Endodermal cell (in vitro differentiated cells): Measurements from ENCODE around the gene KCNJ18. TPM values are rescaled to one million over a fixed set of nuclear protein-coding genes. Genes with fewer than 3 reads are reported as not detected.
"Not testable (repeated sequence)": the region's sequence is repeated elsewhere in the genome, so short reads cannot be mapped to it uniquely, and the experiment has no call there.

Source experiments
- DNase-seq: peaks from one replicate; pipeline ENCODE4 v3.0.0-alpha.2; 2017
- H3K27ac ChIP-seq: 2 replicates; pipeline ENCODE4 v1.5.1; 2013; ENCODE audit warnings: mild to moderate bottlenecking, low read depth, low read length, moderate library complexity
- H3K27me3 ChIP-seq: 2 replicates; pipeline ENCODE4 v1.6.1; 2013; ENCODE audit warnings: mild to moderate bottlenecking, low read length, moderate library complexity; ENCODE audit not compliant: insufficient read depth, control insufficient read depth, poor library complexity, severe bottlenecking
- H3K36me3 ChIP-seq: 2 replicates; pipeline ENCODE4 v1.7.0; 2013; ENCODE audit warnings: mild to moderate bottlenecking, low read length, moderate library complexity; ENCODE audit not compliant: control insufficient read depth, insufficient read depth
- H3K4me1 ChIP-seq: one replicate; pipeline ENCODE4 v1.7.0; 2013; ENCODE audit warnings: low read length; ENCODE audit not compliant: control insufficient read depth, insufficient read depth
- H3K4me3 ChIP-seq: 2 replicates; pipeline ENCODE4 v1.5.1; 2013; ENCODE audit warnings: mild to moderate bottlenecking, low read length, moderate library complexity
- H3K9ac ChIP-seq: 2 replicates; pipeline ENCODE4 v1.6.1; 2013; ENCODE audit warnings: mild to moderate bottlenecking, low read length, moderate library complexity; ENCODE audit not compliant: poor library complexity, severe bottlenecking; ENCODE audit errors: extremely low read depth
- H3K9me3 ChIP-seq: 2 replicates; pipeline ENCODE4 v1.6.1; 2013; ENCODE audit warnings: mild to moderate bottlenecking, low read length, moderate library complexity; ENCODE audit not compliant: control insufficient read depth
- H3K27ac Mint-ChIP-seq: 2 replicates; pipeline ENCODE4 v1.8.0; 2020; ENCODE audit warnings: mixed read lengths
- H3K27me3 Mint-ChIP-seq: 2 replicates; pipeline ENCODE4 v1.8.0; 2021; ENCODE audit warnings: mild to moderate bottlenecking, mixed read lengths; ENCODE audit not compliant: insufficient read depth
- H3K36me3 Mint-ChIP-seq: 2 replicates; pipeline ENCODE4 v1.8.0; 2020; ENCODE audit warnings: low read depth, mixed read lengths
- H3K4me1 Mint-ChIP-seq: 2 replicates; pipeline ENCODE4 v1.8.0; 2020; ENCODE audit warnings: mixed read lengths
- H3K4me3 Mint-ChIP-seq: 2 replicates; pipeline ENCODE4 v1.8.0; 2020; ENCODE audit warnings: mild to moderate bottlenecking, moderate library complexity, mixed read lengths
- H3K9me3 Mint-ChIP-seq: 2 replicates; pipeline ENCODE4 v1.8.0; 2020; ENCODE audit warnings: mild to moderate bottlenecking, mixed read lengths
- WGBS, 2 experiments: methylation state at CpG; one replicate each; pipeline versions ENCODE4 v1.1.5 to v1.1.7; 2013; ENCODE audit warnings: missing lambda C conversion rate in 2 of 2, mixed read lengths in 1 of 2; ENCODE audit not compliant: insufficient coverage in 1 of 2, insufficient read length in 1 of 2; 5-methylcytosine and 5-hydroxymethylcytosine counted together
- total RNA-seq, 2 donors: library from RNA; stranded (reverse); fragmentation: NEBNext Ultra II Directional in 1 of 2; extraction: Animal tissue kit (Norgen Biotek cat#: 25700) in 1 of 2; gene quantifications; 2 replicates in 1 of 2; 3 replicates in 1 of 2; pipeline ENCODE4 v1.2.1, GENCODE V29; 2021

KCNJ18 gene
- total RNA-seq, 2 donors from 2014 or later: not detected

DNA sequence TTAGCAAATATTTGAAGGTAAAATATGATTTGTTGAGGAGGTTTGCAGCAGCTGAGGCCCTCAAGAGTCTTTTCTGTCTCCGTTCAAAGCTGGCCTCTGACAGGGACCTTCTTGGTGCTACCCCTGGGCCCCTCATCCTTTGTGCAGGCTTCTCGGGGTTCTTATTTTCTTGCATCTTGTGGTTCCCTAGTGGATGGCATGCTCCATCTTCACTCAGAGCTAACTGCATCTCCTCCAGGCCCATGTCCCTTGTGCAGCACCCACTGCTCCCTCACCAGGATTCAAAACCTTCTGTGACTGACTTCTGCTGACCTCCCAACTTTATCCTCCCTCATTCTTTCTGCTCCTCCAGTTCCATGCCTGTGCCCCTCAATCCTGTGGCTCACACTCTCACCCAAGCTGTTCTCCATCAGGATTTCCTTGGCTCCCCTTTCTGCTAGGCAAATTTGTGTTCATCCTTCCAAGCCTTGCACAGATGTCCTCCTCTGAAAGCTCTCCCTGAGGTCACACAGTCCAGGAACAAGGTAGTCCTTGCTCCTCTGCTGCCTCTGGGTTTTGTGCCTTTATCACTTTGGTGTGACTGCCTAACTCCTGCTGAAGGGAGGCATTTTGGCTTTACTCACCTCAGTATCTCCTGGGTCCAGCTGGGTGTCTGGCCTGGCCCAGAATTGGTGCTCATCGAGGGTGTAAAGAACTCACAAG, 25.5 kb upstream of the KCNJ18 start:
- not testable (repeated sequence) for H3K4me3 Mint-ChIP-seq, H3K4me1 Mint-ChIP-seq, H3K27me3 ChIP-seq, H3K36me3 Mint-ChIP-seq, H3K4me3 ChIP-seq, DNase-seq, H3K4me1 ChIP-seq, H3K27me3 Mint-ChIP-seq, H3K27ac Mint-ChIP-seq, H3K36me3 ChIP-seq, H3K9ac ChIP-seq, H3K27ac ChIP-seq
- WGBS, 2 experiments: 46 to 62% methylated on average over 3 of the region's 3 CpGs
- peaks cover 29% of the 10 kb centered on the region for H3K9me3 ChIP-seq
- H3K9me3 Mint-ChIP-seq: peaks cover 98% of the 10 kb centered on the region

DNA sequence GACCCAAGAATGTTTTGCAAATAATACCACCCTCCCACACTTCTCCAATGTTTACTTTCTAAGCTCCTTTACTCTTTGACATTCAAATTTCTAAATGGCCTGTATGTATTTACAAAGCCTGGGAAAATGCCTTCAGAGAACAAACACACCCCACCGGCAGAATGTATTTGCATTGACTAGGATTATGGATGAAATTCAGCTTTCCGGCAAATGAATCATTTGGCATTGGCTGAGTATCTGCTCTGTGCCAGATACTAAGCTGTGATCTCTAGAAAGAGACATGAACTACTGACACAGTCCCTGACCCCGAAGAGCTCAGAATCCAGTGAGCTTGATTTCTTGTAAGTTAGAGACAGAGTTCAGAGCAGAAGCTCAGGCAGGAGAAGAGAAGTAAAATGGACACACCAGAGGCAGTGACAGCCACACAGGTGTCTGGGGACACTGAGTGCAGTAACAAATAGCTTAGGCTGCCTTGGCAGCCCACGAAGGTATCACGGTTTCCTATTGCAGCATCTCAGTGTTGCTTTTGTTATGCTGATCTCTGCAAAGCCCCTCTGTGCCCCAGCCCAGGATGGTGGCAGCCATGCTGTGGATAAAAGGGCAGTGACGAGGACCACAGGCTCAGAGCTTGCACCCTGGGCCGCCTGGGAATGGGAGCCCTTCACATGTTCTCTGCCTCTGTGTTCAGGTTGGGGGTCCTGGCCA, 24.8 kb upstream of the KCNJ18 start:
- not testable (repeated sequence) for H3K4me3 ChIP-seq, H3K4me3 Mint-ChIP-seq, H3K36me3 ChIP-seq, H3K27me3 ChIP-seq, H3K4me1 ChIP-seq, H3K27ac ChIP-seq, H3K4me1 Mint-ChIP-seq, DNase-seq, H3K27me3 Mint-ChIP-seq, H3K9ac ChIP-seq, H3K36me3 Mint-ChIP-seq, H3K27ac Mint-ChIP-seq
- peaks cover 26% of the 10 kb centered on the region for H3K9me3 ChIP-seq
- H3K9me3 Mint-ChIP-seq: peaks cover 99% of the 10 kb centered on the region
- 44 to 64% methylated on average over 5 to 7 of the region's 7 CpGs for WGBS, 2 experiments

- H3K9me3 Mint-ChIP-seq: peaks cover 100% of the 10 kb centered on the region
- H3K9ac ChIP-seq, DNase-seq, H3K36me3 Mint-ChIP-seq, H3K27me3 Mint-ChIP-seq, H3K4me1 ChIP-seq, H3K4me1 Mint-ChIP-seq, H3K27ac ChIP-seq, H3K27ac Mint-ChIP-seq, H3K4me3 ChIP-seq, H3K36me3 ChIP-seq, H3K27me3 ChIP-seq, H3K4me3 Mint-ChIP-seq: not testable (repeated sequence)
- peaks cover 22% of the 10 kb centered on the region for H3K9me3 ChIP-seq
- 81% methylated on average over 3 of the region's 3 CpGs; no CpG with 5 or more reads in 1 of the 2 experiments for WGBS, 2 experiments
Observed at GRCh38 chr17:21668118-21668488, 24.2 kb upstream of the KCNJ18 start.

DNA sequence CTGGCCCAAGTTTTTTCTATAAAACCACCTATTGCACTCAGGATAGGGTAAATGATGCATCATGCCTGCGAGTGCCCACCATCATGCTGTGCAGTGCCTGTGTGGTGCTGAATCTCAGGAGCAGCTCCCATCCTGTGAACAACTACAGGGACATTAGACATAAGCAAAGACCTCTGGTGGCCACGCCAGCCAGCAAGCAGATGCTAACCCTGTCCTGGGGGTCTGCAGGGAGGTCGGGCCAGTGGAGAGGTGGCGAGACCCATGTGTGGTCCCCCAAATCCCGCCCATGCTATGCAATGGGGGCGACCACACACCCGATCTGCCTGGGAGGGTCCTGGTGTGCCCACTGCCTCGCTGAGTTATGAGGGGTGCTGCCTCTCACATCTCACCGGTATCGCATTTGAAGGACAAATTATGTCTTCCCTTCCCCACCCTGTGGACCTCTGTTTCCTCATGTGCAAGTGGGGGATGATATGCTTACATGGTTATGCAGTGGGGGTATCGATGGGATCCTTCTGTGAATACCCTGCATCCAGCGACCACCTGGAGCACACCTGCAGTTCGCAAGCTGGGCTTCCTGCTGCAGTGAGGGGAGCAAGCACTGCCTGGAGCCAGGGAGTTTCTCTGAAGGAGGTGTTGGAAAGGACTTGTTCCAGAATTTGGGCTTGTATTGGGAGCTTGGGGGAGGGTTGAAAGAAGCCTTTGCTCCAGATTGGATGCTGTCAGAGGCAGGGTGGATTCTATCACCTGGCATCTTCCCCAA, 23.4 kb upstream of the KCNJ18 start:
- peaks cover 14% of the 10 kb centered on the region for H3K9me3 ChIP-seq
- H3K9ac ChIP-seq, H3K36me3 Mint-ChIP-seq, H3K36me3 ChIP-seq, H3K27ac ChIP-seq, H3K27me3 Mint-ChIP-seq, H3K4me3 ChIP-seq, H3K4me1 ChIP-seq, H3K27ac Mint-ChIP-seq, DNase-seq, H3K4me1 Mint-ChIP-seq, H3K4me3 Mint-ChIP-seq, H3K27me3 ChIP-seq: not testable (repeated sequence)
- H3K9me3 Mint-ChIP-seq: peaks cover 100% of the 10 kb centered on the region
- 81 to 90% methylated on average over 2 to 10 of the region's 13 CpGs for WGBS, 2 experiments

DNA sequence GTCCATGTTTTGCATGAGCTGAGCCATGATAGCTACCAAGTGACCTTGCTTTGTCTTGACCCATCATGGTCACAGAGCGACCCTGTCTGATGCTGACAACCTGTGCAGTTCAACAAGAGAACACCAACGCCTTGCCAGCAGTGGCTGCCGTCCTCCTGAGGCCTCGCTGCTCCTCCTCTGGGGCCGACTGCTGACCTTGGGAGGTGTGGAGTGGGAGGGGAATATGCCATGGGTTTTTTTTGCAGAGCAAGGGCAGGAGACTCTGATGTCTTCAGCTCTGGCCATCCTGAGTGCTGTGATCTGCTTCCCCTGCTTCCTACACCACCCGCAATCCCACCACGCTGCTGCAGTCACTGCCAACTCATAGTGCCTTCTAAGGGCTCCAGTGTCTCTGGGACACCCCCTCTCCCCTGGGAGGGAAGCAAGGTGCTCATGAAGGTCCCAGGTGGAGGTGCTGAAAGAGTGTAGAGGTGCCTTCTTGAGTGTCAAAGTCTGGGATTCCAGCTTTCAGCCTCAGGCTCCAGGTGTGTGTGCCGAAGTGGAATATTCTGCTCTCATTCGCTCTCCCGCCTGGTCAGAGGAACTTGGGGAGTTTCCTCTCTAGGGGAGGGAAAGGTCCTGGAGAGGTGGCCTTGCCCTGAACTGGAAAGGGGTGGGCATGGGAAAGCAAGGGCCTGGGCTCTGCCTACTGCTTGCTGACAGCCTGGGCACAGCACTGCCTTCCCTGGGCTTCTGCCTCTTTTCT, 22.5 kb upstream of the KCNJ18 start:
- not testable (repeated sequence) for H3K36me3 ChIP-seq, H3K36me3 Mint-ChIP-seq, H3K4me1 Mint-ChIP-seq, H3K27me3 ChIP-seq, H3K4me3 ChIP-seq, H3K27ac ChIP-seq, H3K4me1 ChIP-seq, H3K9ac ChIP-seq, H3K27ac Mint-ChIP-seq, H3K27me3 Mint-ChIP-seq, H3K4me3 Mint-ChIP-seq, H3K9me3 ChIP-seq
- 86 to 87% methylated on average over 5 to 10 of the region's 10 CpGs for WGBS, 2 experiments
- peaks cover 100% of the 10 kb centered on the region for H3K9me3 Mint-ChIP-seq
- peak; percentile 40 for DNase-seq

DNA sequence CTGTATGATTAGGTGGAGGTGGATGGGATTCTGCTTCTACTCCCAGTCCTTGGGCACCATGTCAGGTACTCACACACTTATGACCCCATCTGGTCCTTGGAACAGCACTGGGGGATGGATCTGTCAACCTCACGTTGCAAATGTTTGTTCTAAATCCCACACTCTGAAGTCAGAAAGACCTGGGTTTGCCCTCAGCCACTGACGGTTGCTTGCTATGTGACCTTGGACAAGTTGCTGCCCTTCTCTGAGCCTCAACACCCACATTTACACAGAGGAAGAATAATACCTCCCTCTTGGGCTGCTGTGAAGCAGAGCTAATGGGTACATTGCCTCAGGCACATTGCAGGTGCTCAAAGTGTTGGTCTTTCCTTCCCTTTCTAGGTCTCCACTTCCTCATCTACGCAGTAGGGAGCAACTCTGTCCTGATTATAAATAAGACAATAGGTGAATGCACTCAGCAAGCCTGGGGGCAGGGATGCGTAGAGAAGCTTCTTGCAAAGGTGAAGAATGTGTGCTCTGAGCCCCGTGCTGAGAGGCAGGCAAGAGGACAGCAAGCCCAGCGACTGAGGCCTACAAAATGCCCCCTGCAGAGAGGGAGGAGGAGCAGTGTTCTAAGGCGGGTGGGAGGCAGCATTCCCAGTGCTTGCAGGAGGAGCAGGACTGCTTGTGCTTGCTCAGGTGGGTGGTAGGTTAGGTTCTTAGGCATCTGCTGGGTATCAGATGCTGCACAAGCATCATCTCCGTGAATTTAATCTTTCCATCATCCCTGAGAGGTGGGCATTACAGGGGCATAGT, 21.8 kb upstream of the KCNJ18 start:
- H3K27me3 Mint-ChIP-seq, H3K4me1 ChIP-seq, H3K27ac Mint-ChIP-seq, H3K27ac ChIP-seq, DNase-seq, H3K36me3 Mint-ChIP-seq, H3K4me3 ChIP-seq, H3K4me1 Mint-ChIP-seq, H3K4me3 Mint-ChIP-seq, H3K36me3 ChIP-seq, H3K27me3 ChIP-seq, H3K9me3 ChIP-seq, H3K9ac ChIP-seq: not testable (repeated sequence)
- 40 to 54% methylated on average over 6 to 8 of the region's 8 CpGs for WGBS, 2 experiments
- H3K9me3 Mint-ChIP-seq: peaks cover 100% of the 10 kb centered on the region
